Kidney tubule cell (primary cell): ENCODE data around the gene ARG2.
"Not testable (repeated sequence)": the region's sequence is repeated elsewhere in the genome, so short reads cannot be mapped to it uniquely, and the experiment has no call there.

Source experiments
- DNase-seq: peaks from one replicate; pipeline ENCODE4 v3.0.0-alpha.2; 2018; ENCODE audit warnings: low spot score

The ARG2 gene

GRCh38 chr14:67586369-67586768, 33.4 kb upstream of the ARG2 start:
- DNase-seq = no peak

DNA sequence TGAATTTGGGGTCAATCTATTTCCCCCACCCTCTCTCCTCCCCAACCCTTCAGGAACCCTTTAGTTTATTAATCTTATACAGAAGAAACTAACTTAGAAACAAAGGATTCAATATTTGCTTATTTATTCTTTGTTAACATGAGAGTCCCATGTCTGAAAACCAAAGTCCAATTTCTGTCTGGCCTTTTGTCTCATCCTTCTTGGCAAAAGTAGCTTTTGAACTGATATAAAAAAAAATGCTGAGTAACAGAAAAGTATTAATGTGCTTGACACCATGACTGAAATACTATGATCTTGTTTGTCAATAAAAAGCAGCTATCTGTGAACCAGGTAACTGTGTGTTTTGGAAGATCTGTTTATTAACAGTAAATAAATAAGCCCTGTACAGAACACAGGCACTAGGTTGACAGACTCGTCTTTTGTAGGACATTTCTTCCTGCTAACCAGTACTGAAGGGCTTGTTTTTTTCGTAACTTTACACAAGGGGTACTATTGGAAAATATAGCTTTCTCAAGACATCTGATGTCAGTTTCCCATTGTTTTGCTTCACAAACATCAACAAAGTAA, 30.4 kb upstream of the ARG2 start:
- no peak for DNase-seq

GRCh38 chr14:67593650-67594049, 26.1 kb upstream of the ARG2 start:
- DNase-seq = peak; percentile 67

DNA sequence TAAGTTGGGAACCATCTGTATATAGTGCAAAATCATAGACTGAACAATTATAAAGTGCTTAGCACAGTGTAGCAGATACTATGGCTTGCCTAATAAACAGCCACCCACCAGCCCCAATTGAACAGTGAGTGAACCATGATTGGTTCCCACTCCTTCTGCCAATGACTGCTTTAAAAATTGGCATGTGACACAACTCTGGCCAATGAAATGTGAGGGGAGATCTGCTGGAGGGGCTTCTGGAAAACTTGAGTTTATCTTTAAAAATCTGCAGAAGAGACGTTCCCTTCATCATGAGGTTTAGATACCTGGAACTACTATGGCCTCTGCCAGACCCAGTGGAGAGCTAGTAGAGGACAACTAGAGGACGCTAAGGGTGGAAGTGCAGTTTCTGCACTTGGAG, 24.3 kb upstream of the ARG2 start:
- DNase-seq = no peak

- DNase-seq = peak; percentile 90
Measured at GRCh38 chr14:67599698-67600561, 19.8 kb upstream of the ARG2 start, which contains the start of gene PIGH. PIGH (minus strand) TSS chr14:67600268; CDS start chr14:67600203, 65 bp downstream.

DNA sequence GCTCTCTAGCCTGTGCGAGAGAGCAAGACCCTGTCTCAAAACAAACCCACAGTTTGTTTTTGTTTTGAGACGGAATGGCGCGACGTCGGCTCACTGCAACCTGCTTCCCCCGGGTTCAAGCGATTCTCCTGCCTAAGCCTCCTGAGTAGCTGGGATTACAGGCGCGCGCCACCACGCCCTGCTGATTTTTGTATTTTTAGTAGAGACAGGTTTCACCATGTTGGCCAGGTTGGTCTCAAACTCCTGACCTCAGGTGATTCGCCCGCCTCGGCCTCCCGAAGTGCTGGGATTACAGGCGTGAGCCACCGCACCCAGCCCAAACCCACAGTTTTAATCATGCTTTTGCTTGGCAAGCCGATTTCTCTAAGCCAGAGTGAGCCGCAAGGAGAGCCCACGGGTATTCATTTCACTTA, 19.2 kb upstream of the ARG2 start:
- not testable (repeated sequence) for DNase-seq

DNA sequence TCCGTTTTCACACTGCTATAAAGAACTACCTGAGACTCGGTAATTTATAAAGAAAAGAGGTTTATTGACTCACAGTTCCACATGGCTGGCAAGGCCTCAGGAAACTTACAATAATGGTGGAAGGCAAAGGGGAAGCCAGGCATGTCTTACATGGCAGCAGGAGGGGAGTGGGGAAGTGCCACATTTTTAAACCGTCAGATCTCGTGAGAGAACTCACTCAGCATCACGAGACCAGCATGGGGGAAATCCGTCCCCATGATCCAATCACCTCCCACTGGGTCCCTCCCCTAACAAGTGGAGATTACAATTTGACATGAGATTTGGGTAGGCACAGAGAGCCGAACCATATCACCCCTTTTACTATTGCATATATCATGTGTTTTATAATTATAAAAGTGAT, 17.6 kb upstream of the ARG2 start:
- no peak for DNase-seq

- DNase-seq = no peak
Measured at GRCh38 chr14:67602995-67603545, 16.6 kb upstream of the ARG2 start.

DNA sequence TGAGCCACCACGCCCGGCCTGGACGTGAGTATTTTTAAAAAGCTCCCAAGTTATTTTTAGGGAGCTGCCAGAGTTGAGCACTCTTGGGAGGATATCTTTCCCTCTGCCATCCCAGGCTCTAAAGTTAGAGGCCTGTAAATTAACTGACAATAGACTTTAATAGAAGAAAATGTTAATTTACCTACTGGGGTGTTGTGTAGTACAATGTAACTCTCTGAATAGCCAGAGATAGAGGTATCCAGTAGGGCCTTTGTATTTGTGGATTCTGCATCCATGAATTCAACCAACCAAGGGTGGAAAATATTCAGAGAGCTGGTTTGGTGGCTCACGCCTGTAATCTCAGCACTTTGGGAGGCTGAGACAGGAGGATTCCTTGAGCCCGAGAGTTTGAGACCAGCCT, 12.1 kb upstream of the ARG2 start:
- DNase-seq = no peak

DNA sequence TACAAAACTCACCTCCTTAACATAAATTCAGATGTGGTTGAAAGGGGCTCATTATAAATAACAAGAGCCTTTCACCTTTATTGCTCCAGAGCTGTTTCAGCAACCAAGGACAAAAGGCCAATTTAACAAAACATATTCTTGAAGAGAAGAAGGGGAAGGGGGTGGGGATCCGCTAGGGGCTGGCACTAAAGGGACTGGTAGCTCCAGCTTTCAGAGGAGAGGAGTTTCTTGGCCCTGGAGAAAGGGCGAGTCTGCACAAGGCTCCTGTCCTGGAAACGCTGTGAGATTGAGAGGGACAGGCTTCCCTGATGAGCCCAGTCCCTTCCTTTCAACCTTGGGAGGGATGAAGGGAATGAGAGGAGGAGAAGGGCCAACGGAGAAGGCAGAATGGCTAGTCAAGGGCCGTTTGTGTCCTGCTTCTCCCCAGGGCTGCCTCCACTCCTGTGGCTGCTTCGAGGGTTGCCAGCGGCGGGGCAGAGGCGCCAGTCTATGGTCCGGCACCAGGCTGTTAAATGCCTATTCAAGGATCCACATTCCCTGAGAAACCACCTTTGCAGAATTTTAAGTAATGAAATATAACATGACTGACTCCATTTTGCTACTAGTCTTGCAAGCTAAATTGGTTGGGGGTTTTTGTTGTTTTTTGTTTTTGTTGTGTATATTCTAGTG, 9.9 kb upstream of the ARG2 start:
- no peak for DNase-seq

GRCh38 chr14:67610491-67610890, 9.2 kb upstream of the ARG2 start:
- DNase-seq = no peak

DNA sequence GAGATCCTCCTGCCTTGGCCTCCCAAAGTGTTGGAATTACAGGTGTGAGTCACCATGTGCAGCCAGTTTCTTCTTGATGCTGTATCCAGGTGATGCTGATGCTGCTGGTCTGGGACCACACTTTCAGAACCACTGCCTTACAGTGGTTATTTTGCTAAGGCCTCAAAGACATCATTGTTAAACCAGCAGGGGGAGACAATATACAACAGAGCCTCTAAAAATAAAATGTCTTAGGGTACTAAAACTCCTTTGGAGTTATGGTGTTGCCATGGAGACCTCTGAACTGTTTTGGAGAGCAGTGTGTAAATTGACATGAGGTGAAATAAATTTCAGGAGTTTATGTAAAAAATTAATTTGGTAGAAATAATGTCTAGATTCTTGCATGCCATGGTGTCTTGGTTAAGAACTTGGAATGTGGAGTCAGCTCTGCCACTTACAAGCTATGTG, 1.1 kb upstream of the ARG2 start:
- DNase-seq = peak; percentile 81

GRCh38 chr14:67620217-67620785, 581 bp downstream of the ARG2 start:
- DNase-seq = peak; percentile 11

- peak; percentile 78 for DNase-seq
Measured at GRCh38 chr14:67622675-67623074, 3.0 kb downstream of the ARG2 start.

DNA sequence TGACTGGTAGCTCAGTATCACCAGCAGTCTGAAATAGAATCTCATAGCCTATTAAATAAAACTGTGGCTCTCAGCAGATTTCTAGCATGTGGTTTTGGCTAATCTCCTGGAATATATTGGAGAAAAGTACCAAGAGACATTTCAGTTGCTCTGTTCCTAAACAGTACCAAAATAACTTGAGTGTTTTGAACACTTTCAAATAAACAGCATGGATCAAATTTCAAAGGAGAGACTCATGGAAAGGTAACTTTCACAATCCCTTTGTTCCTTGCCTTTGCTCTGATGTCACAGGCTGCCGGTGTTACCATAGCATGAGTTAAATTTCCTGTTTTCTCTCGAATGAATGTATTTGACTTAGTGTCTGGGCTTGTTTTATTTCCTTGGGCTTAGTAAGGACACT, 3.4 kb downstream of the ARG2 start:
- peak; percentile 43 for DNase-seq

GRCh38 chr14:67626131-67626530, 6.4 kb downstream of the ARG2 start:
- not testable (repeated sequence) for DNase-seq

- DNase-seq = no peak
Measured at GRCh38 chr14:67627519-67627918, 7.8 kb downstream of the ARG2 start.

- no peak for DNase-seq
Measured at GRCh38 chr14:67630186-67630585, 10.5 kb downstream of the ARG2 start.

DNA sequence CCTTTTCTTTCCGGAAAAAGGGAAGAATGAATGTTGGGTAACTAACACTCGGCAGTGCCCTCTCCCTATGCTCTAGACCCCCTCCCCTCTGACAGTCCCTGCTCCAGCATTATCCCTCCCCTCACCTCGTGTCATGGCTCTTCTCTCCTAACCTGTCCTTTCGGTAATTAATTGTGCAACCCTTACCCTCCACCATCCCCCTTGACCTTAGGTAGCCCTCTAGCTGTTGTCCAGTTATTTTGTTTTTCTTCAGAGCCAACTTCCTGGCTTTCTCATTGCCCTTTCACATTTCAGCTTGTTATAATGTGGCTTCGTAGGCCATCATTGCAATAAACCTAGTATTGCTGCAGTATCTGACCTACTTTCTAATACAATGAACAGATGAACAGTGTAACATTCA, 11.2 kb downstream of the ARG2 start:
- DNase-seq = no peak

GRCh38 chr14:67633451-67634147, 13.9 kb downstream of the ARG2 start:
- no peak for DNase-seq

GRCh38 chr14:67636361-67636919, 16.7 kb downstream of the ARG2 start:
- DNase-seq = peak; percentile 67
